Measurements from ENCODE around the gene OXSM. TPM values are rescaled to one million over a fixed set of nuclear protein-coding genes. Genes with fewer than 3 reads are reported as not detected.
A peak's percentile ranks its signal among the peaks of the same experiment; 100 is the strongest.

The OXSM gene
- total RNA-seq, 1 experiment from 2014 or later: 11.1 TPM

DNA sequence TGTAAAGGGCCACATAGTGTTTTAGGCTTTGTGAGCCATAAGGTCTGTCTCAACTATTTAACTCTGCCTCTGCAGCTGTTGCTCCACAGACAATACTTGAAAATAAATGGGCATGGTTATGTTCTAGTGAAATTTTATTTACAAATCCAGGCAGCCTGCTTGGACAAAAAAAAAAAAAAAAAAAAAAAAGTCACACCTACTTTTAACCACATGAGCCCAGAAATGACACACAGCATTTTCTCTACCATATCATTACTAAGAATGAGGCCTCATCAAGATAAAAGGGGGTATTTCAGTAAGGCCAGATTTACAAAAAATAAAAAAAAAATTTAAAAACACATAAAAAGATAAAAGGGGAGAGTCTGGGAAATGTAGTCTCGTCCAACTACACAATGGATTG lies 4.9 kb upstream of the OXSM start:
- H3K9me3 ChIP-seq: no peaks in the 10 kb centered on the region
- no peaks in the 10 kb centered on the region for H3K27me3 Mint-ChIP-seq (ENCODE audit: insufficient read depth, unreplicated experiment)
- no peaks in the 10 kb centered on the region for H3K9me3 Mint-ChIP-seq (ENCODE audit: unreplicated experiment)
- no peaks in the 10 kb centered on the region for H3K36me3 ChIP-seq (ENCODE audit: control insufficient read depth, insufficient read depth, low read length)
- peaks cover 4% of the 10 kb centered on the region for H3K36me3 Mint-ChIP-seq (ENCODE audit: insufficient read depth, unreplicated experiment)
- H3K27me3 ChIP-seq (replicated peaks; ENCODE audit: control insufficient read depth, insufficient read depth, low read length): no peaks in the 10 kb centered on the region
- CTCF ChIA-PET: no interaction called here
- POLR2A ChIA-PET: no interaction called here
- H3K27ac Mint-ChIP-seq (ENCODE audit: unreplicated experiment): no peak overlapping the region
- no peak overlapping the region for H3K4me3 Mint-ChIP-seq (ENCODE audit: unreplicated experiment)
- DNase-seq: no peak
- H3K4me1 ChIP-seq: peaks cover 17% of the 10 kb centered on the region
- no peak overlapping the region for H3K4me3 ChIP-seq (ENCODE audit: low read depth, low read length)
- no peak for TF ChIP-seq CTCF (IDR thresholded peaks at IDR 0.05; ENCODE audit: insufficient read depth in 1 of 2, low read depth in 1 of 2, low read length in 1 of 2, severe bottlenecking in 1 of 2, unreplicated experiment in 1 of 2)
- BruUV-seq (replicated peaks): no TSS peak
- intact Hi-C loops (cut with micrococcal nuclease; ENCODE audit: unreplicated experiment): no loop called here
- H3K4me1 Mint-ChIP-seq (ENCODE audit: low read depth, unreplicated experiment): peaks cover 21% of the 10 kb centered on the region

DNA sequence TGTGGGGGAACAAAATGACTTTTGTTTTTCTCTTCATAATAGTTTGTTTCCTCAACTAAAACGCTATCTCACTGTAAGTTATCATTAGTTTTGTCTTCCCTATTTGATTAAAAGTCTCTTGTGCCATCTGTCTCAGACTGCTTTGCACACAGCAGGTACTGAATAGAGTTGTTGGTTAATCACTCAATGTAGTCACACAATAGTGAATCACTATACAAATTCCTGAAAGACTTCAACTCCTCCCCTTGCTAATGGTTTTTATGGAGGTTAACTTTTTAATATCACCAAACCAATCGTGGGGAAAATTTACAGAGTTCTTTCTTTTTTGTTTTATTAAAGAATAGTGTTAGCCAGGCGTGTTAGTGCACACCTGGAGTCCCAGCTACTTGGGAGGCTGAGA lies 4.1 kb upstream of the OXSM start:
- CTCF ChIA-PET: no interaction called here
- Mint-ChIP-seq H3K9me3 (ENCODE audit: unreplicated experiment) (no peaks in the 10 kb centered on the region), H3K4me3 (ENCODE audit: unreplicated experiment) (no peak overlapping the region), H3K27me3 (ENCODE audit: insufficient read depth, unreplicated experiment) (no peaks in the 10 kb centered on the region), H3K27ac (ENCODE audit: unreplicated experiment) (no peak overlapping the region), H3K4me1 (ENCODE audit: low read depth, unreplicated experiment) (peaks cover 21% of the 10 kb centered on the region), H3K36me3 (ENCODE audit: insufficient read depth, unreplicated experiment) (peaks cover 6% of the 10 kb centered on the region)
- no TSS peak for BruUV-seq (replicated peaks)
- H3K36me3 ChIP-seq (ENCODE audit: control insufficient read depth, insufficient read depth, low read length): no peaks in the 10 kb centered on the region
- no peaks in the 10 kb centered on the region for H3K27me3 ChIP-seq (replicated peaks; ENCODE audit: control insufficient read depth, insufficient read depth, low read length)
- POLR2A ChIA-PET: no interaction called here
- no peak for DNase-seq
- H3K4me3 ChIP-seq (ENCODE audit: low read depth, low read length): no peak overlapping the region
- no peaks in the 10 kb centered on the region for H3K9me3 ChIP-seq
- TF ChIP-seq CTCF (IDR thresholded peaks at IDR 0.05; ENCODE audit: insufficient read depth in 1 of 2, low read depth in 1 of 2, low read length in 1 of 2, severe bottlenecking in 1 of 2, unreplicated experiment in 1 of 2): no peak
- intact Hi-C loops (cut with micrococcal nuclease; ENCODE audit: unreplicated experiment): no loop called here
- H3K4me1 ChIP-seq: peaks cover 17% of the 10 kb centered on the region

DNA sequence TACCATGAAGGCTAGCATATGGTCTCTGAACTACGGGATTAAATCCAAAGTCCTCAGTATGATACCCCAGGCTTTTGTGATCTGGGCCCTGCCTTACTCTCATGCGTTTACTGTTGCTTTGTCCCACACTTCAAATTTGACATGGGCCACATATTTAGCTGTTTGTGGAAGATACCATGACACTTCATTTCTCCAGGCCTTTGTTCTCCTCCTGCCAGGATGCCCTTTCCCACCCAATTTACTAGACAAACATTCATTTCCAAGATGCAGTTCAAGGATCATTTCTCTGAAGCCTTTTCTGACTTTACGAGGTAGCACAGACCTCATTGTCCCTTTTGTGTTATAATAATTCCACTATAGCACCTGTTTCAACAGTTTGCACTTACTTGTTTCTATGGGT lies 2.2 kb upstream of the OXSM start:
- H3K27me3 ChIP-seq (replicated peaks; ENCODE audit: control insufficient read depth, insufficient read depth, low read length): no peaks in the 10 kb centered on the region

More for the DNA sequence above, 2.2 kb upstream of the OXSM start:
- ChIA-PET CTCF (no interaction called here), POLR2A (no interaction called here)
- H3K36me3 ChIP-seq (ENCODE audit: control insufficient read depth, insufficient read depth, low read length): no peaks in the 10 kb centered on the region
- no peaks in the 10 kb centered on the region for H3K27me3 Mint-ChIP-seq (ENCODE audit: insufficient read depth, unreplicated experiment)
- no peak overlapping the region for H3K27ac Mint-ChIP-seq (ENCODE audit: unreplicated experiment)
- peaks cover 21% of the 10 kb centered on the region for H3K4me1 Mint-ChIP-seq (ENCODE audit: low read depth, unreplicated experiment)
- peaks cover 6% of the 10 kb centered on the region for H3K36me3 Mint-ChIP-seq (ENCODE audit: insufficient read depth, unreplicated experiment)
- DNase-seq: no peak
- intact Hi-C loops (cut with micrococcal nuclease; ENCODE audit: unreplicated experiment): no loop called here
- no peaks in the 10 kb centered on the region for H3K9me3 ChIP-seq
- peak overlapping the region; percentile 56 for H3K4me3 Mint-ChIP-seq (ENCODE audit: unreplicated experiment)
- H3K4me1 ChIP-seq: peaks cover 8% of the 10 kb centered on the region
- no peaks in the 10 kb centered on the region for H3K9me3 Mint-ChIP-seq (ENCODE audit: unreplicated experiment)
- no peak for TF ChIP-seq CTCF (IDR thresholded peaks at IDR 0.05; ENCODE audit: insufficient read depth in 1 of 2, low read depth in 1 of 2, low read length in 1 of 2, severe bottlenecking in 1 of 2, unreplicated experiment in 1 of 2)
- BruUV-seq (replicated peaks): no TSS peak
- no peak overlapping the region for H3K4me3 ChIP-seq (ENCODE audit: low read depth, low read length)
